Karpas-422 (cell line): ENCODE measurements around the gene LRRK2. TPM values are rescaled to one million over a fixed set of nuclear protein-coding genes. Genes with fewer than 3 reads are reported as not detected.
"Not testable (repeated sequence)": the region's sequence is repeated elsewhere in the genome, so short reads cannot be mapped to it uniquely, and the experiment has no call there.

Experiments
- DNase-seq: peaks from one replicate; pipeline ENCODE4 v3.0.0-alpha.2; 2015
- H2AFZ ChIP-seq: fragments of 200-600 bp; sonication (generic); 2 replicates; pipeline ENCODE4 v1.6.1; 2014; ENCODE audit warnings: antibody characterized with exemption, low read length, mixed read lengths
- H3K27ac ChIP-seq: fragments of 200-600 bp; sonication (generic); 2 replicates; pipeline ENCODE4 v1.5.1; 2014; ENCODE audit warnings: mild to moderate bottlenecking, low read length, moderate library complexity
- H3K27me3 ChIP-seq: fragments of 200-600 bp; sonication (generic); 2 replicates; pipeline ENCODE4 v1.6.1; 2014; ENCODE audit warnings: low read length, mixed read lengths
- H3K36me3 ChIP-seq: fragments of 200-600 bp; sonication (generic); 2 replicates; pipeline ENCODE4 v1.6.1; 2014; ENCODE audit warnings: low read length, mixed read lengths; ENCODE audit not compliant: insufficient read depth
- H3K4me1 ChIP-seq: fragments of 200-600 bp; sonication (generic); 2 replicates; pipeline ENCODE4 v1.6.1; 2014; ENCODE audit warnings: mild to moderate bottlenecking, low read length, mixed read lengths
- H3K4me2 ChIP-seq: fragments of 200-600 bp; sonication (generic); 2 replicates; pipeline ENCODE4 v1.6.1; 2014; ENCODE audit warnings: low read length, low read depth, mild to moderate bottlenecking; ENCODE audit not compliant: poor library complexity, severe bottlenecking
- H3K4me3 ChIP-seq: fragments of 200-600 bp; sonication (generic); 2 replicates; pipeline ENCODE4 v1.5.1; 2014; ENCODE audit warnings: mild to moderate bottlenecking, antibody characterized with exemption, low read length, mixed read lengths
- H3K79me2 ChIP-seq: fragments of 200-600 bp; sonication (generic); 2 replicates; pipeline ENCODE4 v1.6.1; 2014; ENCODE audit warnings: mild to moderate bottlenecking, low read length, mixed read lengths
- H3K9ac ChIP-seq: fragments of 200-600 bp; sonication (generic); 2 replicates; pipeline ENCODE4 v1.6.0; 2014; ENCODE audit warnings: low read length
- H3K9me2 ChIP-seq: fragments of 200-600 bp; sonication (generic), shearing (Covaris generic); replicated peaks from 2 replicates; pipeline ENCODE4 v1.6.0; 2014; ENCODE audit warnings: mild to moderate bottlenecking, low read length, moderate library complexity; ENCODE audit not compliant: insufficient read depth
- H3K9me3 ChIP-seq: fragments of 300-700, 200-600 bp; sonication (generic); 2 replicates; pipeline ENCODE4 v1.6.1; 2014; ENCODE audit warnings: low read length, mixed read lengths
- H4K20me1 ChIP-seq: fragments of 200-600 bp; sonication (generic); 2 replicates; pipeline ENCODE4 v1.6.1; 2014; ENCODE audit warnings: mild to moderate bottlenecking, antibody characterized with exemption, low read length, low read depth; ENCODE audit not compliant: insufficient read depth
- total RNA-seq: library from RNA; depleted of rRNA; stranded (reverse); fragments of >200 nt; shearing (Covaris generic); gene quantifications from 2 replicates; pipeline ENCODE4 v1.2.3, GENCODE V29; 2014; ENCODE audit warnings: low replicate concordance

The LRRK2 gene
- total RNA-seq, 1 experiment from 2014 or later, result 0.15 TPM

DNA sequence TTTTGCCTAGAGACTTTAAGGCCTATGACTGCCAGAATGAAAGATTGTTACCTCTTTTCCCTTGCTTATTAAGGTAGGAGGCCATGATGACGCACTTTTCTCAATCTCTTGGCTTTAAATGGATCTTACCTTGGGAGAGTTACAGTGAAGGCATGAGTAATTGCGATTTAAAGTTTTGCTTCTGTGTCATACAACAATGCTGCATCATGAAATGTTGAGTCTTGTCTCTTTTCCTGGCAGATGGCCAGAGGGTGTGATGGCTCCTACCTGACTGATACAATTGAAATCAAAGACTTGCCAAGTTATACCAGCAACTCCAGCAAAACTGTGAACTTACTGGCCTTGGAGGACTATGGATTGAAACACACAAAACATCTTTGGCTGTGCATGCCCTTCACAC lies 17.2 kb upstream of the LRRK2 start:
- Histone ChIP-seq H3K79me2 (no peaks in the 10 kb centered on the region), H3K9me3 (no peaks in the 10 kb centered on the region), H3K9me2 (no peaks in the 10 kb centered on the region), H3K4me1 (no peaks in the 10 kb centered on the region), H3K4me2 (no peak overlapping the region), H4K20me1 (no peaks in the 10 kb centered on the region), H3K9ac (no peak overlapping the region), H3K27ac (no peak overlapping the region), H3K4me3 (no peak overlapping the region), H2AFZ (no peak overlapping the region), H3K27me3 (no peaks in the 10 kb centered on the region), H3K36me3 (no peaks in the 10 kb centered on the region)
- DNase-seq, result no peak

DNA sequence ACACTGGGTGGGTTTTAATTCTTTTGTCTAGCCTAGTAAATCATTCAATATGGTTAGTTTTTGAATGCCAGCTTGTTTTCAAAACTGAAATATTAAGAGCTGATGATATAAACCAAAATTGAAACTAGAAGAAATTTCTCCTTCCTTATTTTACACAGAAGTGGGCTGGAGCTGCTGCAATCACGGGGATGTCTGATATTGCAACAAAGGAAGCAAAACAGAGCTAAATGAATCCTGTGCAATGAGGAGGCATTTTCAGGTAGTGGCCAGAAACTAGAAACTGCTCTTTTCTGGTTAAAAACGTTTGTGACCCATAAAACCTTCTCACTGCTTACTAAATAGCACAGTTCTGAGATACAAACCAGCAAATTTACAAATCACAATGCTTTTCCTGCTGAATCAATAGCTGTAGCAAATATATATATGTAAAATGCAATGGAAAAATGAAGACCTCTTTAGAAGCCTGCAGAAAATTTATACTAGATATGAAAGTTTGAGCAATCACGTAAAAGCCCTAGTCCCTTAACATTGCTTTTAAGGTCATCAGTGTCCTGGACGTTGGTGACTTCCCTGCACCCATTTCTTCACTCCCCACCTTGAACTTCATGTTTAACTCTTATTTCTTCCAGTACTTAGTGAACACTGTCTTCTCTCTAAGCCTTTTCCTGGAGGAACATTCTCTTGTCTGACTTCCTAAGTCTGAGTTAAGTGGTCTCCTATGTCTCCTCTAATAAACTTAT lies 15.9 kb upstream of the LRRK2 start:
- no peak overlapping the region for H2AFZ ChIP-seq
- H3K4me2 ChIP-seq, result no peak overlapping the region
- no peaks in the 10 kb centered on the region for H3K9me2 ChIP-seq
- no peaks in the 10 kb centered on the region for H3K27me3 ChIP-seq
- no peaks in the 10 kb centered on the region for H3K4me1 ChIP-seq
- H3K4me3 ChIP-seq, result no peak overlapping the region
- DNase-seq, result no peak
- H3K27ac ChIP-seq, result no peak overlapping the region
- no peaks in the 10 kb centered on the region for H3K79me2 ChIP-seq
- H3K9me3 ChIP-seq, result no peaks in the 10 kb centered on the region
- H4K20me1 ChIP-seq, result no peaks in the 10 kb centered on the region
- H3K36me3 ChIP-seq, result no peaks in the 10 kb centered on the region
- no peak overlapping the region for H3K9ac ChIP-seq

DNA sequence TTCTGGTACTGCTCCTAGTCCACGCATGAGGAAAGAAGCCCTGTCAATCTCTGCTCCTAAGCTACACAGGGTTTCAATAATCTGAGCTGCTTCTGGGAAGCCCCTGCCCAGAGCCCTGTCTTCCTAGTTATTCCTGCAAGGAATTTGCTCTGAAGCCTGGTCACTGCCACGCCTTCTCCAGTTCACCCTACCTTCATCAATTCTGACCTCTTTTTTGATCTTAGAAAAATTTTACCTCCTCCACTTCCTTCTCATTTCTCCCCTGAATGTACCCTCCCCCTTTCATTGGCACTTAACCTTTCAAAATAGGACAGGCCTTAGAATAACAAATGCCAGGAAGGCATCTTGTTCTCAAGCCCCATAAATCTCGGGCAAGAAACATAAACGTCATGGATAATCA lies 14.9 kb upstream of the LRRK2 start:
- Histone ChIP-seq H3K9me3 (no peaks in the 10 kb centered on the region), H3K4me2 (no peak overlapping the region), H2AFZ (no peak overlapping the region)

DNA sequence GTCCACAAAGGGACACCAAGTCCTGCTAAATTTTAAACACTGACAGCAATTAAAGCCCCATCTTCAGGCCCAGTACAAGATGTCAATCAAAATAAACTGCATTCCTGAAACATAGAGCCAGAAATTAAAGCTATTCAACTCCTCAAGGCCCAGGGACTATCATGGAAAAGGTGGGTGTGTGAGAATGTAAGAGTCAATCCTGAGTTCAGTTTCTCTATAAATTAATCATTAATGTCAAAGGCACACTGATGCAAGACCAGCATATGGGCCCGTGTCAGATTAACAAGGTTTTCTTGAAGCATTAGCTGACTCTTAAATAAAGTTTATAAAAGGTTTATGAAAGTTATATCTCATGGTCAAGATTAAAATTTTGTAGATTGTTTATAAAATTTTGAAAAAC lies 13.6 kb upstream of the LRRK2 start:
- H4K20me1 ChIP-seq, DNase-seq, H3K27me3 ChIP-seq, H3K9me3 ChIP-seq, H3K9ac ChIP-seq, H3K36me3 ChIP-seq, H3K27ac ChIP-seq, H3K4me1 ChIP-seq, H3K4me3 ChIP-seq, H3K9me2 ChIP-seq, H2AFZ ChIP-seq, H3K4me2 ChIP-seq, H3K79me2 ChIP-seq: not testable (repeated sequence)

More for the DNA sequence above, 14.9 kb upstream of the LRRK2 start:
- H3K4me3 ChIP-seq, result no peak overlapping the region
- no peaks in the 10 kb centered on the region for H3K4me1 ChIP-seq
- no peaks in the 10 kb centered on the region for H3K27me3 ChIP-seq
- H3K79me2 ChIP-seq, result no peaks in the 10 kb centered on the region
- no peaks in the 10 kb centered on the region for H4K20me1 ChIP-seq
- no peak overlapping the region for H3K9ac ChIP-seq
- no peak overlapping the region for H3K27ac ChIP-seq
- DNase-seq, result no peak
- 0 out of 2 replicates have a peak, but pooled peaks cover 3% of the 10 kb centered on the region for H3K9me2 ChIP-seq
- H3K36me3 ChIP-seq, result no peaks in the 10 kb centered on the region

DNA sequence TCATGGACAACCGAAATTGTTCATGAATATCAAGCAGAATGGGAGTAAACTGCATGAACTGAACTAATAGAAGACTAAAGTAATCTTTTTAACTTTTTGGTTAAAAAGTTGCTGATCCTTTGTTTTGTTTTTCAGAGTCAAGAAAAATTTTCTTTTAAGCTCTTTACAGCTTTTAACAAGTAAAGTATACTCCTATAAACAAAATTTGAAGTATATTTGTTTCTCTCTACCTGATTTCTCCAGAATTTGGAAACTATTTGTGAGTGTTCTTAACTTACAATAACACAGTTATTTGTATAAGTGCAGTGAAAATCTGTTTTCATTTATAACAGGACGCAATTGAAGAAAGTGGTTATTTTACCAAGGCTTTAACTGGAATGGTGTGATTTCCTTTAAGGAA lies 12.2 kb upstream of the LRRK2 start:
- Histone ChIP-seq H3K36me3 (no peaks in the 10 kb centered on the region), H3K4me1 (no peaks in the 10 kb centered on the region), H3K79me2 (no peaks in the 10 kb centered on the region), H3K9ac (no peak overlapping the region), H4K20me1 (no peaks in the 10 kb centered on the region), H3K9me3 (no peaks in the 10 kb centered on the region), H2AFZ (no peak overlapping the region), H3K4me2 (no peak overlapping the region), H3K27me3 (no peaks in the 10 kb centered on the region), H3K4me3 (no peak overlapping the region), H3K9me2 (0 out of 2 replicates have a peak, but pooled peaks cover 3% of the 10 kb centered on the region), H3K27ac (no peak overlapping the region)
- no peak for DNase-seq

DNA sequence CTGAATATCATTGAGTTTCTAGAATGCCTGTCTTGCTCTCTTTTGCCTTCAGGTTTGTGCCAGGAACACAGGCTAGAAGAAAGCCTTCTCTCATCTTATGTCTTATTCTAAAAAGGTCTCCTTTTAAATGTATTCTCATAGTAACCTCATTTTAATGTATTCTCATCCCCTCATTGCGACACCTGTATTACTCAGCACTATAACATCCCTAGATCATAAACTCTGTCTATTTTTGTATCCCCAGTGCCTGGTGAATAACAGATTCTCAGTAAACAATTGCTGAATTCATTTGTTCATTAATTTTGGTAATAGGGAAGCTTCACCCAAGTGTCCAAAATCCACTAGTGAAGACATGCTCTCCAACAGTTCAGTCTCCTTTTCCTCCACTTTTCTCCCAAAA lies 8.8 kb upstream of the LRRK2 start:
- Histone ChIP-seq H3K79me2 (no peaks in the 10 kb centered on the region), H4K20me1 (no peaks in the 10 kb centered on the region), H3K9ac (no peak overlapping the region), H3K9me2 (0 out of 2 replicates have a peak, but pooled peaks cover 3% of the 10 kb centered on the region), H2AFZ (no peak overlapping the region), H3K36me3 (no peaks in the 10 kb centered on the region), H3K9me3 (no peaks in the 10 kb centered on the region), H3K4me1 (no peaks in the 10 kb centered on the region), H3K27ac (no peak overlapping the region), H3K4me2 (no peak overlapping the region), H3K4me3 (no peak overlapping the region), H3K27me3 (no peaks in the 10 kb centered on the region)
- no peak for DNase-seq

DNA sequence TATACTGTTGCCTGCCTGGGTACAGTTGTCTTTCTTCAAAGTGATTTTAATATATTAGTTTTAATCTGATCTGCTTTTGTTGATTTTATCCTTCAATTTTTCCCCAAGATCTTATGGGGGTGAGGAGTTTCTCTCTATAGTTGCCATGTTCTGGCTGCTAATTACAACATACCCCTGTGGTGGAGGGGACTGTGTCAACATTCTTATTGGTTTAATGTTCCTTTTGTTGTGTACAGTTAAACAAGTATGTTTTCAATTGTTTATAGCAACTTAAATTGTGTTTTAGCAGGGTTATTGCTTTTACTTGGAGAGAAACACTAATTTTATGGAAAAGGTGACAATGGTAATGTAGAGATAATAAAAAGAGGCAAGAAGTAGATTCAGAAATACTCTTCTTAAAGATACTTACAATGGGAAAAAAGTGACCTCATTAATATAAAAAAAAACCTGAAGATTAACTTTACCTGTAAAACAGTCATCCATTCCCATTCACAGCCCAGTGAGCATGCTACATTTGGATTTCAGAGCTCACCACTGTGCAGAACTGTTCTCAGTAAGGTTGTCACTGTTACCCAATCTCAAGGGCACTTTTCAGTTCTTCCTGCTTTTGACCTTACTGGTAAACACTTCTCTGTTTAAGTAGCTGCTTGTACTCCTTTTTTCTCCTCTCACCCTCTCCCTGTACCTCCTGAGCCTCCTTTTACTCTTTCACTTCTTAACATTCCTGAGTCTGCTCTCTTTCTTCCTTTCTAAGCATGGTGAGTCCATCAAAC lies 8.1 kb upstream of the LRRK2 start:
- Histone ChIP-seq H3K4me3 (no peak overlapping the region), H2AFZ (no peak overlapping the region), H3K4me1 (no peaks in the 10 kb centered on the region), H3K9me3 (no peaks in the 10 kb centered on the region), H3K4me2 (no peak overlapping the region), H3K9me2 (0 out of 2 replicates have a peak, but pooled peaks cover 3% of the 10 kb centered on the region), H3K27me3 (no peaks in the 10 kb centered on the region), H3K79me2 (no peaks in the 10 kb centered on the region), H3K36me3 (no peaks in the 10 kb centered on the region), H4K20me1 (no peaks in the 10 kb centered on the region), H3K9ac (no peak overlapping the region), H3K27ac (no peak overlapping the region)
- no peak for DNase-seq

DNA sequence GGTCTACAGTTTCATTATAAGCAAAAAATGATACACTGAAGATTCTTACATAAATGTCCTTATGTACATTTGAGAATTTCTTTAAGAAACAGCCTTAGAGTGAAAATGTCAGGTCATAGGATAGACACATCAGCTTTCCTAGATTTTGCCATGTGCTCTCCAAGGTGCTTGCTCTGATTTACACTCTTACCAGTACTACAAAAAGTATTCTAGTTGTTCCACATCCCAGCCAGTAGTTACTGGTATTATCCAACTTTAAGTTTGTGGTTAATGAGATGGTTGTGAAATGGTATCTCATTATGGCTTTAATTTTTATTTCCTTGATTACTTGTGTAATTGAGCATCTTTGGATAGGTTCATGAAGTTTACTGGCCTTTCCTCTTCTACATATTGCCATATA lies 5.0 kb upstream of the LRRK2 start:
- Histone ChIP-seq H3K4me3 (no peak overlapping the region), H3K27me3 (no peaks in the 10 kb centered on the region), H3K4me2 (no peak overlapping the region), H4K20me1 (no peaks in the 10 kb centered on the region), H3K27ac (no peak overlapping the region), H3K9ac (no peak overlapping the region), H3K9me2 (no peaks in the 10 kb centered on the region), H3K9me3 (no peaks in the 10 kb centered on the region), H3K36me3 (no peaks in the 10 kb centered on the region), H2AFZ (no peak overlapping the region), H3K79me2 (no peaks in the 10 kb centered on the region), H3K4me1 (peaks cover 8% of the 10 kb centered on the region)
- DNase-seq, result no peak
